WI38 (cell line): ENCODE measurements around the gene EBF3.

ENCODE experiments used
- H3K4me3 ChIP-seq: 2 replicates; pipeline ENCODE4 v1.5.1; 2011; ENCODE audit warnings: low read depth, mild to moderate bottlenecking, control low read depth, low read length
- TF ChIP-seq, protein P1 (sequence below): IDR thresholded peaks from 2 replicates; pipeline ENCODE4 v1.5.1; 2012; ENCODE audit warnings: low read depth, mild to moderate bottlenecking, control low read depth, low read length

EBF3 gene

GRCh38 chr10:129866894-129867293, 97.2 kb downstream of the EBF3 start:
- TF ChIP-seq, protein P1, sequence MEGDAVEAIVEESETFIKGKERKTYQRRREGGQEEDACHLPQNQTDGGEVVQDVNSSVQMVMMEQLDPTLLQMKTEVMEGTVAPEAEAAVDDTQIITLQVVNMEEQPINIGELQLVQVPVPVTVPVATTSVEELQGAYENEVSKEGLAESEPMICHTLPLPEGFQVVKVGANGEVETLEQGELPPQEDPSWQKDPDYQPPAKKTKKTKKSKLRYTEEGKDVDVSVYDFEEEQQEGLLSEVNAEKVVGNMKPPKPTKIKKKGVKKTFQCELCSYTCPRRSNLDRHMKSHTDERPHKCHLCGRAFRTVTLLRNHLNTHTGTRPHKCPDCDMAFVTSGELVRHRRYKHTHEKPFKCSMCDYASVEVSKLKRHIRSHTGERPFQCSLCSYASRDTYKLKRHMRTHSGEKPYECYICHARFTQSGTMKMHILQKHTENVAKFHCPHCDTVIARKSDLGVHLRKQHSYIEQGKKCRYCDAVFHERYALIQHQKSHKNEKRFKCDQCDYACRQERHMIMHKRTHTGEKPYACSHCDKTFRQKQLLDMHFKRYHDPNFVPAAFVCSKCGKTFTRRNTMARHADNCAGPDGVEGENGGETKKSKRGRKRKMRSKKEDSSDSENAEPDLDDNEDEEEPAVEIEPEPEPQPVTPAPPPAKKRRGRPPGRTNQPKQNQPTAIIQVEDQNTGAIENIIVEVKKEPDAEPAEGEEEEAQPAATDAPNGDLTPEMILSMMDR = no peak
- no peak overlapping the region for H3K4me3 ChIP-seq

GRCh38 chr10:129865960-129866359, 98.1 kb downstream of the EBF3 start:
- TF ChIP-seq, protein P1 = no peak

GRCh38 chr10:129865413-129865812, 98.7 kb downstream of the EBF3 start:
- no peak overlapping the region for H3K4me3 ChIP-seq
- TF ChIP-seq, protein P1 = no peak

More at GRCh38 chr10:129865960-129866359, 98.1 kb downstream of the EBF3 start:
- H3K4me3 ChIP-seq = no peak overlapping the region

- TF ChIP-seq, protein P1 = no peak
- no peak overlapping the region for H3K4me3 ChIP-seq
Observed at GRCh38 chr10:129864601-129865126, 99.4 kb downstream of the EBF3 start.

DNA sequence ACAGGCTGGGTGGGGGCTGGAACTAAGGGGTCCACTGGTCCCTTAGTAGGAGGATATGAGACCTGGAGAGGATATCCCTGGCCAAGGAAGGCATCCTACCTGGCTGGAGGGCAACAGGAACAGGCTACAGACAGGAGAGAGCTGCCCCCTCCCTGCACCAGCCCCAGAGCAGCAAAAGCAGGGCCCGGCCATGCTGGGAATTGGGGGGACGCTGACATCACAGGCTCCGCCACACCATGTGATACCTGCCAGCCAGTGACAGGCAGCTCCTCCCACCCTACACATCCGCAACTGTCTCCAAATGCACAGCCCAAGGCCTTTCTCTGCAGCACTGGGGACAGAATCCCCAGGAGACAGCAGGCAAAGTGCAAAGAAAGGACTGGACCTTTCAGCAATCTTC, 100.0 kb downstream of the EBF3 start:
- TF ChIP-seq, protein P1 = no peak
- H3K4me3 ChIP-seq = no peak overlapping the region

DNA sequence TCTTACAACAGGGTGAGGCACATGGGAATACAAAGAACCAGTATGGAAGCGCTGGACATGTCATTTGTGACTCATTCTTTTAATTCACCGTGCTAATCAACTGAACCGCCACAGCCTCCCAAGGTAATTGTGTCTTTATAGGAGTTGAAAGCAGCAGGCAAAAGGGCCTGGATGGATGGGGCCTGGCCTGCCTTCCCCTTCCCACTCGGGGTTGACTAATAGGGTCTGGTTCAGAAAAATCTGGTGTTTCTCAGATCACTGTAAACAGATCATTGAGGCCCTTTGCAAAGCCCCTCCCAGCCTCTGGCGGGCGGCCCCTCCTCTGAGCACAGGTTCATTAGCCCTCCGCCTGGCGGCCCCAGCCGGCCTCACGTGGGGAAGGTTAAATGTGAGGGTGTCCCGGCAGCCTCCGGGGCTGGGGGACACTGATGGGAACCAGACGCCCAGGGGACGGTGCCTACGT, 100.8 kb downstream of the EBF3 start:
- H3K4me3 ChIP-seq = no peak overlapping the region
- TF ChIP-seq, protein P1 = no peak

- TF ChIP-seq, protein P1 = no peak
- H3K4me3 ChIP-seq = no peak overlapping the region
Observed at GRCh38 chr10:129861776-129862531, 102.1 kb downstream of the EBF3 start.
